Spleen (tissue), 11 donors: Measurements from ENCODE around the gene FGD6. TPM values are rescaled to one million over a fixed set of nuclear protein-coding genes. Genes with fewer than 3 reads are reported as not detected.
A peak's percentile ranks its signal among the peaks of the same experiment; 100 is the strongest.

Experiments
- DNase-seq: peaks from one replicate; pipeline ENCODE4 v3.0.0-alpha.2; 2020
- H3K27ac ChIP-seq, 8 donors: fragments of 200-600 bp; sonication (generic) in 7 of 8; 1 replicate in 4 of 8; 2 replicates in 4 of 8; pipeline versions ENCODE4 v1.5.0 to v1.8.0; 2016 to 2021; ENCODE audit warnings: inconsistent platforms in 4 of 8, mild to moderate bottlenecking in 4 of 8, moderate library complexity in 1 of 8
- H3K27me3 ChIP-seq, 7 donors: fragments of 200-600 bp; sonication (generic) in 6 of 7; replicated peaks in 1 of 7; 1 replicate in 4 of 7; 2 replicates in 3 of 7; pipeline versions ENCODE4 v1.5.0 to v1.8.0; 2016 to 2021; ENCODE audit warnings: inconsistent platforms in 3 of 7, mild to moderate bottlenecking in 1 of 7
- H3K36me3 ChIP-seq, 6 donors: fragments of 200-600 bp; sonication (generic) in 5 of 6; 1 replicate in 4 of 6; 2 replicates in 2 of 6; pipeline versions ENCODE4 v1.5.0 to v1.8.0; 2016 to 2021; ENCODE audit warnings: inconsistent platforms in 2 of 6
- H3K4me1 ChIP-seq, 6 donors: fragments of 200-600 bp; sonication (generic) in 5 of 6; 1 replicate in 3 of 6; 2 replicates in 3 of 6; pipeline versions ENCODE4 v1.5.0 to v1.8.0; 2016 to 2021; ENCODE audit warnings: inconsistent platforms in 3 of 6
- H3K4me3 ChIP-seq, 8 donors: fragments of 200-600 bp; sonication (generic) in 7 of 8; 1 replicate in 4 of 8; 2 replicates in 4 of 8; pipeline versions ENCODE4 v1.5.0 to v1.8.0; 2016 to 2021; ENCODE audit warnings: inconsistent platforms in 4 of 8, mild to moderate bottlenecking in 4 of 8, moderate library complexity in 2 of 8
- H3K9me3 ChIP-seq, 8 donors: fragments of 200-600 bp; sonication (generic) in 7 of 8; 1 replicate in 4 of 8; 2 replicates in 4 of 8; pipeline versions ENCODE4 v1.5.0 to v1.8.0; 2016 to 2021; ENCODE audit warnings: inconsistent platforms in 4 of 8
- POLR2A ChIP-seq, 3 donors: fragments of 450-650 bp; IDR thresholded peaks; one replicate each; pipeline ENCODE4 v1.5.1; 2017; ENCODE audit warnings: antibody characterized with exemption in 3 of 3, mild to moderate bottlenecking in 1 of 3
- POLR2AphosphoS5 ChIP-seq, 3 donors: sonication (generic); formaldehyde crosslinking; IDR thresholded peaks; one replicate each; pipeline ENCODE4 v1.5.1; 2017; ENCODE audit warnings: antibody characterized with exemption in 3 of 3
- WGBS, 5 donors: extraction: QIAGEN DNeasy Blood & Tissue Kit in 3 of 5; methylation state at CpG; one replicate each; pipeline versions ENCODE4 v1.1.5 to v1.1.7; 2013 to 2018; 5-methylcytosine and 5-hydroxymethylcytosine counted together
- intact Hi-C: fragments of 100-400 bp; cut with DNase I; formaldehyde crosslinking; loops from one replicate; pipeline ENCODE4 v1.15.0; 2023; ENCODE audit warnings: low total_unique reads
- polyA plus RNA-seq, 3 donors: library from polyadenylated mRNA; stranded (reverse); fragments of 200-250 nt; gene quantifications; one replicate each; pipeline ENCODE4 v1.2.1, GENCODE V29; 2013
- total RNA-seq, 7 donors: library from RNA; depleted of rRNA in 3 of 7; stranded (reverse); fragments of >200 nt in 3 of 7; fragmentation: NEBNext Ultra II Directional in 4 of 7; extraction: Animal tissue kit (Norgen Biotek cat#: 25700) in 4 of 7; gene quantifications; one replicate each; pipeline versions ENCODE4 v1.1.0 to v1.2.1, GENCODE V29; 2016 to 2021
- TF ChIP-seq, protein P1 (sequence below), 11 experiments: fragments of 200-600 bp in 7 of 11; fragments of 450-650 bp in 4 of 11; sonication (generic) in 4 of 11; IDR thresholded peaks in 8 of 11; conservative IDR thresholded peaks in 3 of 11; 1 replicate in 7 of 11; 2 replicates in 4 of 11; pipeline versions ENCODE4 v1.4.0 to v1.8.0; 2016 to 2021; ENCODE audit warnings: antibody characterized with exemption in 11 of 11, inconsistent platforms in 4 of 11, mild to moderate bottlenecking in 1 of 11
- donor health status: healthy with polysubstance abuse.
- donor health status: DM: no; HTN: no; CAD: no; lungs with moderate emphysema.
- donor health status: DM: no; HTN: no; CAD: no.
- donor health status: Bipolar disorder and iron deficiency.
- donor health status: healthy.
- donor health status: DM: no; HTN: no; CAD: no.
- donor health status: DM: yes; HTN: yes; CAD: no.

FGD6 gene
- total and polyA plus RNA-seq, 10 donors: 0.78 to 13.0 (median 10.4) TPM

DNA sequence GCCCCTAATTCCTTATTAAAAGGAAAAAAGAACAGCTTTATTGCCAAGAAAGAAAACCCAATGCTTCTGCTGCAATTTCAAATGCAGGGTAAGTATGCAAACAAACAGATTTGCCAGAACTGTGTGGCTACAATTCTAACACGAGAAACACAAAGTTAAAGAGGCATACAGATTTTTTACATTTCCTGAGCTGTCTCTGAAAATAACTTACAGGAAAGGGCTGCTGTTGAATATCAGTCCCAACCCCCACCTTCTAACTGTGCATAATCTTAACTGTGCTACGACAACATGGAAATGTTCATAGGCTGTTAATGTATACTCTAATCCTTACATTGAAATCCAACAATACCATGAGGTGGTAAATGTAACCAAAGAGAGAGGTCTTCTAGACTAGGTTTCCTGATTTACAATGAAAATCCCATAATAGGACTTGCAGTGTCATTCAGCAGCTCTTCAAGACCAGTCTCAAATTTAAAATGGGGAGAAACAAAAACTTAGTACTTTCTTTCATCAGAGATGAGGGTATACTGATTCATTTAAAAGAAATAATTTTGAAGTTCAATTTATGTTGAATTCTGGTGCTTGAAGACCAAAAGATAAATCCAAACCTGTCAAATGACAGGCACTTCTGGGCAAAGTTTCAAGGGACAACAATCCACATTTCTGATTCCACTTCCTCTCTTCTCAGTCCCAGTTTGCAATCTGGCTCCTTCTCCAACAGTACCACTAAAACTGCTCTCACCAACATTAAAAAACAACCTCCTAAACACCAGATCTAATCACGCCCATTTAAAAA, 14.4 kb downstream of the FGD6 start:
- Histone ChIP-seq H3K36me3 (no peaks in the 10 kb centered on the region), H3K27me3 (no peaks in the 10 kb centered on the region), H3K27ac (peak overlapping the region in 5 of 8 donors; percentile 28 to 74 (median 67)), H3K4me1 (peaks cover 8 to 53% (median 28%) of the 10 kb centered on the region in 6 donors), H3K4me3 (no peak overlapping the region), H3K9me3 (no peaks in the 10 kb centered on the region)
- TF ChIP-seq POLR2AphosphoS5 (IDR thresholded peaks at IDR 0.05) (no peak), POLR2A (IDR thresholded peaks at IDR 0.05) (no peak)
- TF ChIP-seq, protein P1, sequence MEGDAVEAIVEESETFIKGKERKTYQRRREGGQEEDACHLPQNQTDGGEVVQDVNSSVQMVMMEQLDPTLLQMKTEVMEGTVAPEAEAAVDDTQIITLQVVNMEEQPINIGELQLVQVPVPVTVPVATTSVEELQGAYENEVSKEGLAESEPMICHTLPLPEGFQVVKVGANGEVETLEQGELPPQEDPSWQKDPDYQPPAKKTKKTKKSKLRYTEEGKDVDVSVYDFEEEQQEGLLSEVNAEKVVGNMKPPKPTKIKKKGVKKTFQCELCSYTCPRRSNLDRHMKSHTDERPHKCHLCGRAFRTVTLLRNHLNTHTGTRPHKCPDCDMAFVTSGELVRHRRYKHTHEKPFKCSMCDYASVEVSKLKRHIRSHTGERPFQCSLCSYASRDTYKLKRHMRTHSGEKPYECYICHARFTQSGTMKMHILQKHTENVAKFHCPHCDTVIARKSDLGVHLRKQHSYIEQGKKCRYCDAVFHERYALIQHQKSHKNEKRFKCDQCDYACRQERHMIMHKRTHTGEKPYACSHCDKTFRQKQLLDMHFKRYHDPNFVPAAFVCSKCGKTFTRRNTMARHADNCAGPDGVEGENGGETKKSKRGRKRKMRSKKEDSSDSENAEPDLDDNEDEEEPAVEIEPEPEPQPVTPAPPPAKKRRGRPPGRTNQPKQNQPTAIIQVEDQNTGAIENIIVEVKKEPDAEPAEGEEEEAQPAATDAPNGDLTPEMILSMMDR (IDR thresholded peaks at IDR 0.05 in 8 of 11, conservative IDR thresholded peaks at IDR 0.05 in 3 of 11): no peak
- 25 to 39% (median 35%) methylated on average over 3 of the region's 3 CpGs for whole genome bisulfite sequencing, 5 donors
- DNase-seq: no peak
- intact Hi-C loops: no loop called here

DNA sequence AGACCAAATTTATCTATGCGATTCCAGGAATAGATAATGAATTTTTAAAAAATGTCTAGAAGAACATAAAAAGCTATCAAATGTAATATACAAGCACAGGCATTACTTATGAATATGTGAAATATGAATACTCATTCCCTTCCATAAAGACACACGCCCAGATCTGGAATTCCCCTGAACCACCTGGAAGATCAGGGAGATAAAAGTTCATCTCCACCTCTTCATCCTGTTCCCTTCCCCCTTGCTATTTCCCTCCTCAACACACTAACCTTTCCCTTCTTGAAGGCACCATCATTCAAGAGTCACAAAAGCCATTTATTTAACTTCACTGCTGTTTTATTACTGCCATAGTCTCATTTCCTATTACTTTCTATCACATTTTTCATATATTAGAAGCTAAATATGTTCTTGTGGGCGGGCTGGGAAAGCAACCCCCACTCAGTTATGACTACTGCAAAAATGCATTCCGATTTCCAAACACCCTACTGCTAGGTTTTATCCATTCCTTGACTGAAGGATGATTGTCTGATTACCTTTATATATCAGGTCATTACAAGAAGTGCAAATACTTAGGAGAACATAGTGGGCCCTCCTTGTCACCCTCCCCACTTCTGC, 16.1 kb downstream of the FGD6 start:
- Histone ChIP-seq H3K27ac (peak overlapping the region in 5 of 8 donors; percentile 3 to 38 (median 23)), H3K27me3 (no peaks in the 10 kb centered on the region), H3K36me3 (no peaks in the 10 kb centered on the region), H3K4me1 (peaks cover 8 to 52% (median 27%) of the 10 kb centered on the region in 6 donors), H3K9me3 (no peaks in the 10 kb centered on the region), H3K4me3 (no peak overlapping the region)
- TF ChIP-seq POLR2AphosphoS5 (IDR thresholded peaks at IDR 0.05) (no peak), POLR2A (IDR thresholded peaks at IDR 0.05) (no peak)
- TF ChIP-seq, protein P1 (IDR thresholded peaks at IDR 0.05 in 8 of 11, conservative IDR thresholded peaks at IDR 0.05 in 3 of 11): no peak
- intact Hi-C loops: no loop called here
- WGBS, 5 donors: 82 to 88% (median 83%) methylated on average over 4 of the region's 4 CpGs
- DNase-seq: no peak

DNA sequence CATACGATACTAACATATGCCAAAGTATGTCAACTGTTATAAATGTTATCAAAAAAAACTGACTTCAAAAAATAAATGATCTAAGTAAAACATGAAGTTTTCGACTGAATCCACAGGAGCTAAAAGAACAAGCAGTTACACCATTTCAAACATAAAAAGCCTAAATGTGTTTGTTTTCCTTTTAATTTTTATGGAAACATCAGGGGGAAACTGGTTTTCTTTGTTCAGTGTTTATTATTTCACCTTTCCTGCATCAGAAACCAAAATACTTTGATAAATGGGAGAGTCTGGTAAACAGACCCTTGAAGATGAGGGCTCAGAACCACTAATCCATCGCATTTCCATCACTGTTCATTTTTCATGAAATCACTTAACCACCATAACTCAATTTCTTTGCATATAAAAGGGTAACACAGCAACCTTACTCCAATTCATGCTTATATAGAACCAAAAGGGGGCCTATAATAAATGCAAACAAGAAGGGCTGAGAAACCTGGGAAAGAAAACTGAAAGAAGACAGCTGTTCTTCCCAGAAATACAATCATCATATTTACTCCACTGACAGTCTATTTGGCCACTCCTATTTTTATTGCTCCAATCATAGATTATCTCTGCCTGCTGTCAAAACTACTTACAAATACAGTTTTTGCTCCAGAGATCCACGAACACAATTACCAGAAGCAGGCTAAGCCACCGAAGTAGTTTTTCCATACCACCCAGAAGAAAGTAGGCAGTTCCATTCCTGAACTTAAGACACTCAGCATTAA, 17.0 kb downstream of the FGD6 start:
- H3K9me3 ChIP-seq: no peaks in the 10 kb centered on the region
- H3K27me3 ChIP-seq: no peaks in the 10 kb centered on the region
- intact Hi-C loops: no loop called here
- peaks cover 8 to 43% (median 23%) of the 10 kb centered on the region in 6 donors for H3K4me1 ChIP-seq
- H3K27ac ChIP-seq: peak overlapping the region in 5 of 8 donors; percentile 3 to 38 (median 23)
- H3K4me3 ChIP-seq: no peak overlapping the region
- no peak for DNase-seq
- 66 to 85% (median 79%) methylated on average over 5 of the region's 5 CpGs for WGBS, 5 donors
- no peaks in the 10 kb centered on the region for H3K36me3 ChIP-seq
- no peak for TF ChIP-seq POLR2A (IDR thresholded peaks at IDR 0.05)
- TF ChIP-seq, protein P1 (IDR thresholded peaks at IDR 0.05 in 8 of 11, conservative IDR thresholded peaks at IDR 0.05 in 3 of 11): no peak
- no peak for TF ChIP-seq POLR2AphosphoS5 (IDR thresholded peaks at IDR 0.05)
